Amygdala (tissue), 56 donors: ENCODE measurements around the gene B2M.
"Not testable (repeated sequence)": the region's sequence is repeated elsewhere in the genome, so short reads cannot be mapped to it uniquely, and the experiment has no call there.

Experiments
- DNase-seq, 56 donors: peaks; one replicate each; lab custom pipeline; 2025; lab: John Stamatoyannopoulos, UW

B2M gene

DNA sequence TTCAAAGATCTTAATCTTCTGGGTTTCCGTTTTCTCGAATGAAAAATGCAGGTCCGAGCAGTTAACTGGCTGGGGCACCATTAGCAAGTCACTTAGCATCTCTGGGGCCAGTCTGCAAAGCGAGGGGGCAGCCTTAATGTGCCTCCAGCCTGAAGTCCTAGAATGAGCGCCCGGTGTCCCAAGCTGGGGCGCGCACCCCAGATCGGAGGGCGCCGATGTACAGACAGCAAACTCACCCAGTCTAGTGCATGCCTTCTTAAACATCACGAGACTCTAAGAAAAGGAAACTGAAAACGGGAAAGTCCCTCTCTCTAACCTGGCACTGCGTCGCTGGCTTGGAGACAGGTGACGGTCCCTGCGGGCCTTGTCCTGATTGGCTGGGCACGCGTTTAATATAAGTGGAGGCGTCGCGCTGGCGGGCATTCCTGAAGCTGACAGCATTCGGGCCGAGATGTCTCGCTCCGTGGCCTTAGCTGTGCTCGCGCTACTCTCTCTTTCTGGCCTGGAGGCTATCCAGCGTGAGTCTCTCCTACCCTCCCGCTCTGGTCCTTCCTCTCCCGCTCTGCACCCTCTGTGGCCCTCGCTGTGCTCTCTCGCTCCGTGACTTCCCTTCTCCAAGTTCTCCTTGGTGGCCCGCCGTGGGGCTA, at the start of gene B2M, which contains the start of gene PATL2:
TSS of gene B2M (plus strand) at position 422 of the 647 bp plus-strand sequence. CDS start at position 452, 30 bp downstream.
TSS of gene PATL2 (minus strand) at position 228 of the 647 bp plus-strand sequence. CDS start 34,833 bp downstream, outside the sequence.
- DNase-seq = peak; percentile 49 to 97 (median 90)

DNA sequence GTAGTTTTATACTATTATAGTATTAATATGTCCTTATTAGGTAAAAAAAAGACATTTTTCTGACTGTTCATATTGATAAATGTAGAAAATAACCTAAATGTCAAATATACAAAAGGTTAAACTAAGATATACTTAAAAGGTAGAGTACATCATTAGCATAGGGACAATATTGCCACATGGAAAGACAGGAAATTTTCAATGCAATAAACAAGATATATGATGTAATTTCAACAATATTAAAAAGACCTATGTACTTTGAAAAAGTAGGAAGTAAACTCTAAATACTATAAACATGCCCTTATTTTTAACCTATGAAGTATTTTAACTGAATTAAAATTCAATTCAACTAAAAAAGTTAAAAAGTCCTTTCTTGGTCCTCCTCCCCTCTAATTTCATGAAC, 49.7 kb upstream of the B2M start:
- DNase-seq = no peak

DNA sequence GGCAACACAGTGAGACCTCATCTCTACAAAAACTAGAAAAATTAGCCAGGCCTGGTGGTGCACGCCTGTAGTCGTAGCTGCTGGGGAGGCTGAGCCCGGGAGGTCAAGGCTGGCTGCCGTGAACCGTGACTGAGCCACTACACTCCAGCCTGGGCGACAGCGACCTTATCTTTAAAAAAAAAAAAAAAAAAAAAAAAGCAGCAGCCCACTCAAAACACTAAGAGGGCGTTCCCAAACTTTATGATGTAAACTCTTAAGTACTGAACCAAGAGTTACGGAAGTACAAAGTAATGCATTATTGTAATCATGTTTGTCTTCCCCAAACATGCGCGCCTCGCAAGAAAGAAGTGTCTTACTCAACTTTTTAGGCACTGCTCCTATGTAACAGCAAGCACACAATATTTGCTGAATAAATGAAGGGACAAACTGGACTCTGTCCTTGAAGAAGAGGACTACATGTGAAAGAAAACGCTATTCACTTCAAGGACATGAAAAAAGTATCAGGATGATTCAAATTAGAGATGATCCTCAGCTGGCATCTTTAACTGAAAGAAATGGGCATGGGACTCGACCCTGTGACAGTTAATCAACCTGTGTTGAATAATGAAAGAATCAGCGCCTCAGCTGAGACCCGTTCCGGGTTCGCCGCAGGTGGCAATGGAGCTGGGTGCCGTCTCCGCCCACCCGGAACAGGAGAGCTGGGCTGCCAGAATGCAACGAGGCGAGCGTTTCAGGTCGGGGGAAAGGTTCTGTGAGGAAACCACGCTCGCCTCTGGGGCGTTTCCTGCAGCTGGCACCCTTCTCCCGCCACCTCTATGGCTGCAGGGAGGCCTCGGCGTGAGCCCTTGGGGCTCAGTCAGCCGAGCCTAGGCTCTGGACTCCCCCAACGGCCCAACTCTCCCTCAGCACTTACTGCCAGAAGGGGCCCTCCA, 48.6 kb upstream of the B2M start:
- DNase-seq = peak in 30 of 56 donors; percentile 8 to 79 (median 48)

DNA sequence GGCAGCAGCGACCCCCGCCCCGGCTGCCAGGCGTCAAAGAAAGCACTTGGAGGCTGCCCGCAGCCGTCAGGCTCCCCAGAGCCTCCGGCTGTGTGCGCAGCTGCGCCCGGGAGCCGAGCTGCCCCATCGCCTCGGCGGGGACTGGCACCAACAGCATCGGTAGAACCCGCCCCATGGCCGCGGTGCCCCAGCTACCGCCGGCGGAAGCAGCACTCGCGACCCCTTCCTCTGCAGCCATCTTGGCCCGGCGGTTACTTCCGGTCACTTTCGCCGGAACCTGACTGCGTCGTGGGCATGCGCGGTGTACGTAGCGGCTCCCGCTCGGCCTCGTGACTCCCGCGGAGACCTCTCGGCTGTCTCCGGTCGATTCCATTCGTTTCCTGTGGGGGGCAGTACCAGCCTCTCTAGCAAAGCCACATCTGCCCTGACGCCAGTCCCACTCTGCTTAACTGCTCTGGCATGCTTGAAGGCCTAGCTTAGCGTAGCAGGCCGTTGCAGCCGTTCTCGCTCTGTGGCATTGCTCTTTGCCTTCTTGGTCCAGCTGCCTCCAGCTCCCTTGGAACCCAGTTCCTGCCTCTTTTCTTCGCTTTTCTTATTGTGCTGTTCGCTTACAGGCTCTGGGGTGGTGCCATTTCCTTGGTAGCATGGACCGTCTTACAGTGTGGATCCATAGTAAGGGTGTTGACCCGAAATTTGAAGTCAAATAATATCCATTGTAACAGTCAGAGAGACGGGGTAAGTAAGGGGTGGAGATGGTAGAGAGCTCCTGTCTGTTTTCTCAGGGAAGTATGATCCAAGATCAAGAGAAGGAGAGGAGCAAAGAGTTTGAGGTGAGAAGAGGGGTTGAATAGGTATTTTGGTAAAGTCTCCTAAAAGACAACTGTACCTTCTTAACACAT, 47.7 kb upstream of the B2M start, which contains the start of gene SPG11:
TSS of gene SPG11 (minus strand) at position 253 of the 899 bp plus-strand sequence. CDS start at position 238, 15 bp downstream.
- peak; percentile 58 to 97 (median 93) for DNase-seq

DNA sequence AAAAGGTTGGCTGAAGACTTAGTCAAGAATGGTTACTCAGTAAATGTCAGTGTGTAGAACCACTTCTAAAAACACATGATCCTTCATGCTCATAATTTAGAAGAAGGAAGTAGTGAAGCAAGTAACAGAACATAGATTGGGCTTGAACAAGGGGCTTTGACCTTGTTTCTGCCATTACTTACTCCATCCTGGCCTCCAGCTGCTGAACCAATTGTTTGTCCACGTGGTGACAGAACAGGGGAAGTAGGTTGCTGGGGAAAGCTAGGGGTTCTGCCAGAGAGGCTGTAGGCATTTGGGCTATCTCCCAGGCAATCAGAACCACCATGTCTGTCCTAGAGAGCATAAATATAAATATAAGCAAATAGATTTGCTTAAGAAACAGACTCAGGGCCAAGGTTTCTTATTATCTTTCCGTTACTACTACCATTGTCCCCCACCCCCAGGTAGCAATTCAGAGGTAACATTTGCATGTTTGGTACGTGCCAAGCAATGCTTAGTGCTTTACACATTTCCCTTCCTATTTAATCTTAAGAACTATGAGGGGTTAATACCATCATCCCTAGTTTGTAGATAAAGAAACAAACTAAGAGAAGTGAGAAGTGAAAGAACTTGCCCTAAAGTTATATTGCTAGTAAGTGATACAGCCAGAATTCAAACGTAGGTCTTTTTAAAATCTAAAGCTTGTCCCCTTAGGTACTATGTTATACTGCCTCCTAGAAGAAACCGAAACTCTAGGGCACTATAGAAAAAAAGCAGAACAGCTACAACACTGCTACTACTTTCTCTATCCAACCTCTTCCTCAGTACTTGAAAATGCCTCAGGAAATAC, 44.9 kb upstream of the B2M start:
- no peak for DNase-seq

DNA sequence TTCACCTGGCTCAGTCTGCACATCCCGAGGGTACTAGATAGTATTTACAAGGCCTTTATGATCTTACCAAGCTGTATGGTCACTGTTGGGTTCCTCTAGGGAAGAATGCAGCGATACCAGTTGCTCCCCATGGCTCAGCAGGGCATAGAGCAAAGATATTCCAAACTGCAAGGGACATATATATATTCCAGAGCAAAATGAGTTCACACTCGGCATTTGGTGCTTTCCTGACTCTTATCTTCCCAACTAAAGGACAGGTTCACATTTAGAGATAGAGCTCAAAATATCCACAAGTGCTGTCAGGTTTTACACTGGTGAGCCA, 44.3 kb upstream of the B2M start:
- DNase-seq = no peak

DNA sequence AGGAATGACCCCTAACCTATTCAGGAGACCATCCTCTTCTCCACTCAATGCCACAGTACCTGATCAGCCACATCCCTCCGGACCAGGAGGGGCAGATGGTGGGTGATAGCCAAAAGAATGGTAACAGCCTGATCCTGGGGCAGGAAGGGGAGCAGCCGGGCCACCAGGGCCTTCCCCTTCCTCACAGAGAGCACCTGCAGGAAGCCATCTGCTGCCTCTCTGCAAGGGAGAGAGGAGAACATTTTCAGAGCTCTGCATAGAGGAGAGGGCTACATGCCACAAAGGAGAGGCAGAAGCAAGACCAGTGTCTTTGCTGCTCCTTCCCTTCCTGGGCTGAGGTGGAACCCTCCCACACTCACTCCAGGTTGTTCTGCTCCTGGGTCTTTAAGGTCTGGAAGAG, 42.4 kb upstream of the B2M start:
- DNase-seq = no peak

DNA sequence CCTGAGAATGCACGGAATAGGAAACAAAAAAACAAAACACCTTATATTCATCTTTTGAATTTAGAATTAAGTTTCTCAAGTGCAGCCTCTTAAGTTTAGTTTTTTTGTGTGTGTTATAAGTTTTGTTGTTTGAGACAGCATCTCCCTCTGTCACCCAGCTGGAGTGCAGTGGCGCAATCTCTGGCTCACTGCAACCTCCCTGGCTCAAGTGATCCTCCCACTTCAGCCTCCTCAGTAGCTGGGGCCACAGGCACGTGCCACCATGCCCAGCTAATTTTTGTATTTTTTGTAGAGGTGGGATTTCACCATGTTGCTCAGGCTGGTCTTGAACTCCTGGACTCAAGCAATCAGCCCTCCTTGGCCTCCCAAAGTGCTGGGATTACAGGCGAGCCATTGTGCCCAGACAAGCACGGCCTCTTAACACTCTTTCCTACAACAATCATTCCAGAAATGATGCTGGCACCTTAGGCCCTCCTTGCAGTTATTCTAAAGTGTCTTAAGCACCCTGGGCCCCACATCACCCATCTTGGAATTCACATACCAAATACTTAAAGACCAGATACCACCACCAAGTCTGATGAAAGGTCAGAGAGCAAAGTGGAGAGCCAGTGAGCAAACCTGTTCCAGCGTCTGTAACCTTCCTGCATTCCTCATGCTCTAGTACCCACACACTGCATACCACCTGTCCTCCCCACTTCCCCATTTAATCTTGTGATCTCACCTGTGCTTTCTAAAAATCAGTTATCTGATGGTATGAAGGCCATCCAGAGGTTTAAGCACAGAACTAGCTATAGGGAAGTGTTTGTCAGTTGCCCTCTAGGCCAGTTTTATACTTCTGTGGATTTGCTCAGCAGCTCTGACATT, 41.0 kb upstream of the B2M start:
- no peak for DNase-seq

DNA sequence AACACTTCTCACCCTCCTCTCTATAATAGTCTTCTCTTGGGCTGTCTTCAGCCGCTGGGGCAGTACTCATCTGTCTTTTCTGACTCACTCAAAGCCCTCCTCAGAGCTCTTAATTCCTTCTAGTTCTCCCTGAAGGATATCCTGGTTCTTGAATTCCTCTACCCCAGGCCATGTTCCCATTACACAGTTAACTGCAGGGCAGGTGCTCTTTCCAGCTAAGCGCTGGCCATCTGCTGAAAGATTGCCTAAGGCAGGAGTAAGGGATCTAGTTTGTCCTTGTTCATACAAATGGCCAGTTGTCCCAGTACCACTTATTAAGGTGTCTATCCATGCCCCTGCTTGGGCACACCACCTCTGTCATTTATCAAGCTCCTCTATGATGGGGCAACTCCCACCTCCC, 37.7 kb upstream of the B2M start:
- DNase-seq = no peak

DNA sequence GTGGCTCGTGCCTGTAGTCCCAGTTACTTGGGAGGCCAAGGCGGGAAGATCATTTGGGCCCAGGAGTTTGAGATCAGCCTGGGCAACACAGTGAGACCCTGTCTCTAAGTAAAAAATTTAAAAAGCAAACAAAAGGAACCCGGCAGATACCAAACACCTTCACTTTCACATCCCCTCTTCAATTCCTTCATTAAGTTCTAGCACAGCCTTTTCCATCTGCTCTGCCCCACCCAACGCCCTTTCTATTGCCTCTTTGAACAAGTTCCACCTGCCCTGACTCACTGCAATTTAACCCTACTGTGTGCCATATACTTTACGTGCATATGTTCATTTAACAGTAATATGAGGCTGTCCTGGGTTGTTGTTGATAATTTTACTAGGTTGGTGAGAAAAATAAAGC, 35.4 kb upstream of the B2M start:
- DNase-seq = no peak

DNA sequence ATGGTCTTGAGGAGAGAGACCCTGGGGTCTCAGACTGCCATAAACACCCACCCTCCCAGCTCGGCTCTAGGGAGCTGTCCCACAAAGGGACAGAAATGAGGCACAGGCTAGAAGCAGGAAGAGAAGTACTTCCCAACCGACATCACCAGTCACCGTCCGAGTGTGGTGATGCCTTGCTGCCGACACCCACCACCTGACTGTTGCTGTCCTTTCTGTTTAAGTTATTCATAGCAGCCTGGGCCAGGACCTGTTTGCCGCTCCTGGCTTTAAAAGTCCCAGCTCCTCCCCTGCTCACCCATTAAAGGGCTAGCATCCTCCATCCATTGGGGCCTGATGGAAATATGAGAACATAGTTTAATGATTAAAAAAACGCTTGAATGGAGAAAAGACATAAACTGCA, 34.6 kb upstream of the B2M start:
- DNase-seq = no peak

DNA sequence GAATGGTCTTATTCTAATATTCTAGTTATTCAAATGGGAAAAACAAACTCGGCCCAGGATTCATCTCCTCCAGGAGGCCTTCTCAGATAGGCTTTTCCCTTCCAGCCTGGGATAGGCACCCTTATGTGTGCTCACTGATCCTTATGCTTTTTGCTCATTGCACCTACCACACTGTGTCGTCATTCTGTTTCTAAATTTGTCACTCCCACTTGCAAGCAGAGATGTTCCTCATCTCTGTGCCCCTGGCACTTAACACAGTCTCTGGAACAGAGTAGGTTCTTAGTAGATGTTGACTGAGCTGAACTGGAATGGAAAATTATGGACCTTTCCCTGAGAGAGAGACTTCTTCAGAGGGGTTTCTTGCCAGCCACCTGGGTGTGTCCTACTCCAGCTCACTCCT, 29.1 kb upstream of the B2M start:
- DNase-seq = no peak

DNA sequence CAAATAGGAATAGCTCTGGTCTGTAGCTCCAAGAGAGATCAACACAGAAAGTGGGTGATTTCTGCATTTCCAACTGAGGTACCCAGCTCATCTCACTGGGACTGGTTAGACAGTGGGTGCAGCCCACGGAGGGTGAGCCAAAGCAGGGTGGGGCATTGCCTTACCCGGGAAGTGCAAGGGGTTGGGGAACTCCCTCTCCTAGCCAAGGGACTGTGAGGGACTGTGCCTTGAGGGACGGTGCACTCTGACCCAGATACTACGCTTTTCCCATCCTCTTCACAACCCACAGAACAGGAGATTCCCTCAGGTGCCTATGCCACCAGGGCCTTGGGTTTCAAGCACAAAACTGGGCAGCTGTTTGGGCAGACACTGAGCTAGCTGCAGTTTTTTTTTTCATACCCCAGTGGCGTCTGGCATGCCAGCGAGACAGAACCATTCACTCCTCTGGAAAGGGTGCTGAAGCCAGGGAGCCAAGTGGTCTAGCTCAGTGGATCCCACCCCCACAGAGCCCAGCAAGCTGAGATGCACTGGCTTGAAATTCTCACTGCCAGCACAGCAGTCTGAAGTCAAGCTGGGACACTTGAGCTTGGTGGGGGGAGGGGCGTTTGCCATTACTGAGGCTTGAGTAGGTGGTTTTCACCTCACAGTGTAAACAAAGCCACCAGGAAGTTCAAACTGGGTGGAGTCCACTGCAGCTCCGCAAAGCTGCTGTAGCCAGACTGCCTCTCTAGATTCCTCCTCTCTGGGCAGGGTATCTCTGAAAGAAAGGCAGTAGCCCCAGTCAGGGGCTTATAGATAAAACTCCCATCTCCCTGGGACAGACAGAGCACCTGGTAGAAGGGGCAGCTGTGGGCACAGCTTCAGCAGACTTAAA, 28.3 kb upstream of the B2M start:
- DNase-seq = not testable (repeated sequence)

DNA sequence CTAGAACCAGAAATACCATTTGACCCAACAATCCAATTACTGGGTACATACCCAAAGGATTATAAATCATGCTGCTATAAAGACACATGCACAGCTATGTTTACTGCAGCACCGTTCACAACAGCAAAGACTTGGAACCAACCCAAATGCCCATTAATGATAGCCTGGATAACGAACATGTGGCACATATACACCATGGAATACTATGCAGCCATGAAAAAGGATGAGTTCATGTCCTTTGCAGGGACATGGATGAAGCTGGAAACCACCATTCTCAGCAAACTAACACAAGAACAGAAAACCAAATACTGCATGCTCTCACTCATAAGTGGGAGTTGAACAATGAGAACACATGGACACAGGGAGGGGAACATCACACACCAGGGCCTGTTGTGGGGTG, 22.0 kb upstream of the B2M start:
- not testable (repeated sequence) for DNase-seq

DNA sequence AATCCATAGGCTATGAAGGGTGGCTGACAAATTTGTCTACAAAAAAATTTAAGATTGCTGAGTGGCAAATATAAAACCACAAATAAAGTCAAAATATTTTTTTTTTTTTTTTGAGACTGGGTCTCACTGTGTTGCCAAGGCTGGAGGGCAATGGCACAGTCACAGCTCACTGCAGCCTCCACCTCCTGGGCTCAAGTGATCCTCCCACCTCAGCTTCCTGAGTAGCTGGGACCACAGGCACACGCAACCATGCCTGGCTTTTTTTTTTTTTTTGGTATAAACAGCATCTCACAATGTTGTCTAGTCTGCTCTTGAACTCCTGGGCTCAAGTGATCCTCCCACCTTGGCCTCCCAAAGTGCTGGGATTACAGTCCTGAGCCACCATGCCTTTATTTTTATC, 21.1 kb upstream of the B2M start:
- DNase-seq = not testable (repeated sequence)

DNA sequence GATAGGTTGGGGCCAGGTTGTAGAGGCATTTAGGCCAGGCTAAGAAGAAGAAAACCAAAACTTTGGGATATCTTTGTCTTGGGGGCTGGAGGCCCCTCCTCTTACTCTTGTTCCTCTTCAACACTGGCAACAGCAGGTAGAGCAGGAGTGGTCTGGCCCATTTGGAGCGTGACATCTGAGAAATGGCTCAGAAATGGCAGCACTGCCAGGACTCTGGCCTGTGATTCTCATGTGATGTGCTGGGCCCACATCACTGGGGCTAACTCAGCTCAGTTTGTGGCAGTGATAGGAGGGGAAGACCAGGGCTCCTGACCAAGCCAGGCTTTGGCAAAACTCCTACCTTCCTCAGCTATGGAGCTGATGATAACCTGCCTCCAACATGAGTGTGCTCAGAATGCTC, 18.7 kb upstream of the B2M start:
- no peak for DNase-seq

DNA sequence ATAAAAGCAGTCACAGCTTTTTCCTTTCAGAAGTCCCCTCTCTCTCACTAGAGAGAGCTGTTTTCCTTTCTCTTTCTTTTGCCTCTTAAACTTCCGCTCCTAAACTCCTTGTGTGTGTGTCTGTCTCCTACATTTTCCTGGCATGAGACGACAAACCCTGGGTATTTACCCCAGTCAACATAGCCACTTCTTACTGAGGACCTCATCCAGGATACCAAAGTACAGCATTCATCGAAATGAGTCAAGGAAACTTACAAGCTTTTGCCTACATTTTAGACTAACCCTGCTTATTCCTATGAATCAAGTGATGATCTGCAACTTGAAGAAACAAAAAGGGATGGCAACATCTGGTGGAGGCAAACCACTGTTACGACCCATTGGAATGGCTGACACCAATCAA, 16.9 kb upstream of the B2M start:
- no peak for DNase-seq

DNA sequence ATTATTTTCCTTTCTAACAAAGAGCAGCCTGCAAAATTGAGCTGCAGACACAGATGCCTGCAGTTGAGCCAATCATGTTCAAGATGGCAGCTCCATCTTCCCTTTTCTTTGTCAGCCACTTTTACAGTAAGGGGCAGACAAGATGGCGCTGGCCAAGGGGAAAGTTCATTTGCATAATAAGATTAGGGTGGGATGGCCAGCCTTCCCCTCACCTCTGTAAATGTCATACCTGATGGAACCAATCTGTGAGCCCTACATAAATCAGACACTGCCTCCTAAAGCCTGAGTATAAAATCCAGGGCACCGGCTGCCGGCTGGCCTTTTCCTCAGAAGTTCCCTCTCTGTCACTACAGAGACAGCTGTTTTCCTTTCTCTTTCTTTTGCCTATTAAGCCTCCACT, 16.0 kb upstream of the B2M start:
- DNase-seq = no peak
